Esophagus squamous epithelium (tissue), 5 donors: ENCODE measurements around the gene SORL1. TPM values are rescaled to one million over a fixed set of nuclear protein-coding genes. Genes with fewer than 3 reads are reported as not detected.

Experiments used
- DNase-seq: peaks from one replicate; lab custom pipeline; 2025; lab: John Stamatoyannopoulos, UW
- H3K27ac ChIP-seq, 4 donors: fragments of 200-600 bp; sonication (generic); one replicate each; pipeline ENCODE4 v1.5.1; 2016 to 2019; ENCODE audit warnings: mild to moderate bottlenecking in 1 of 4
- H3K27me3 ChIP-seq, 4 donors: fragments of 200-600 bp; sonication (generic); 1 replicate in 3 of 4; 2 replicates in 1 of 4; pipeline versions ENCODE4 v1.5.1 to v1.6.0; 2017 to 2021; ENCODE audit warnings: antibody characterized with exemption in 1 of 4
- H3K36me3 ChIP-seq, 3 donors: fragments of 200-600 bp; sonication (generic); one replicate each; pipeline ENCODE4 v1.5.1; 2016 to 2019
- H3K4me1 ChIP-seq, 3 donors: fragments of 200-600 bp; sonication (generic); one replicate each; pipeline ENCODE4 v1.5.1; 2017 to 2019
- H3K4me3 ChIP-seq, 4 donors: fragments of 200-600 bp; sonication (generic); 1 replicate in 3 of 4; 2 replicates in 1 of 4; pipeline ENCODE4 v1.5.1; 2016 to 2019; ENCODE audit warnings: mild to moderate bottlenecking in 2 of 4, moderate library complexity in 1 of 4
- H3K9me3 ChIP-seq, 3 donors: fragments of 200-600 bp; sonication (generic); one replicate each; pipeline ENCODE4 v1.5.1; 2016 to 2019
- POLR2A ChIP-seq, 4 donors: fragments of 450-650 bp; IDR thresholded peaks; one replicate each; pipeline ENCODE4 v1.6.1; 2017; ENCODE audit warnings: antibody characterized with exemption in 4 of 4, mild to moderate bottlenecking in 4 of 4, moderate library complexity in 3 of 4
- WGBS, 2 donors: methylation state at CpG; one replicate each; pipeline ENCODE4 v1.1.5; 2018; 5-methylcytosine and 5-hydroxymethylcytosine counted together
- intact Hi-C: fragments of 100-400 bp; cut with DNase I; formaldehyde crosslinking; loops from one replicate; pipeline ENCODE4 v1.15.0; 2022
- total RNA-seq, 4 donors: library from RNA; depleted of rRNA; stranded (reverse); fragments of >200 nt; gene quantifications; one replicate each; pipeline ENCODE4 v1.1.0, GENCODE V29; 2016
- TF ChIP-seq, protein P1 (sequence below), 6 experiments: fragments of 450-650 bp in 4 of 6; fragments of 200-600 bp in 2 of 6; sonication (generic) in 2 of 6; IDR thresholded peaks; one replicate each; pipeline ENCODE4 v1.5.1; 2016 to 2019; ENCODE audit warnings: antibody characterized with exemption in 6 of 6, mild to moderate bottlenecking in 4 of 6, moderate library complexity in 4 of 6
- donor health status: DM: yes; HTN: yes; CAD: no.

Gene SORL1
- total RNA-seq, 4 donors from 2014 or later = 6.8 to 19.9 (median 16.3) TPM

DNA sequence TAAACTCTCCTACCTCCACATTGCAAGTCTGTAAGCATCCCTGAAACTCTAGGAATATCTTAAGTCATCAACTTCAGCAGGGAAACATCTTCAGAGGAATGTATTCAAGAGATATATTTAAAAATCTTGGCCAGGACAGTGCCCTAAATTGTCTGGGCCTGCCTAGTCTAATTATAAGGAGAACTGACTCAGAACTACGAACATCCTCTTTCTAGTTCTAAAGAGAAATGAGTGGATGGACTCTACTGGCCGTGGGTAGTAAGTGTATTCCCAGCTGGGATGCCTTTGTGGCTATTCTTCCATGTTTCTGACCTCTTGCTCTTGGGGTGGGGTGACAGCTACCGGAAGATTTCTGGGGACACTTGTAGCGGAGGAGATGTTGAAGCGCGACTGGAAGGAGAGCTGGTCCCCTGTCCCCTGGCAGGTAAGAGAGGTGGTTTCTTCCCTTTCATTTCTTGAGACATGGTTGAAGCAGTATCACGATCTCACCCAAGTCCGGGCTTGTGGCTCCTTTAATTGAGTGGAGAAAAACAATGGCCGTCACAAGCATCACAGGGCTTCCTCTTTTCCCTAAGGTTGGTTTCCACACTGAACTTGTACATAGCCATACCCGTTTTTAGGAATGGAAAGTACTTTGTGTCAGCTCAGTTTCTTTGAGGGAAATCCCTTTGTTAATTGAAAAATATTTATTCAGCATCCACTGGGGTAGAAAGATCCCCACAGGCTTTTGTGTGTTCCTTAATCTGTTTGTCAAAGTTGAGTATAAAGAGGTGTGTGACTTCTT, 98.3 kb downstream of the SORL1 start:
- WGBS, 2 donors = 49 to 53% methylated on average over 9 of the region's 10 CpGs
- Histone ChIP-seq H3K4me1 (no peaks in the 10 kb centered on the region), H3K36me3 (peaks cover 0 to 53% (median 0%) of the 10 kb centered on the region in 3 donors), H3K27me3 (no peaks in the 10 kb centered on the region), H3K9me3 (no peaks in the 10 kb centered on the region), H3K4me3 (no peak overlapping the region), H3K27ac (no peak overlapping the region)
- no peak for DNase-seq
- TF ChIP-seq POLR2A (IDR thresholded peaks at IDR 0.05) = no peak
- TF ChIP-seq, protein P1, sequence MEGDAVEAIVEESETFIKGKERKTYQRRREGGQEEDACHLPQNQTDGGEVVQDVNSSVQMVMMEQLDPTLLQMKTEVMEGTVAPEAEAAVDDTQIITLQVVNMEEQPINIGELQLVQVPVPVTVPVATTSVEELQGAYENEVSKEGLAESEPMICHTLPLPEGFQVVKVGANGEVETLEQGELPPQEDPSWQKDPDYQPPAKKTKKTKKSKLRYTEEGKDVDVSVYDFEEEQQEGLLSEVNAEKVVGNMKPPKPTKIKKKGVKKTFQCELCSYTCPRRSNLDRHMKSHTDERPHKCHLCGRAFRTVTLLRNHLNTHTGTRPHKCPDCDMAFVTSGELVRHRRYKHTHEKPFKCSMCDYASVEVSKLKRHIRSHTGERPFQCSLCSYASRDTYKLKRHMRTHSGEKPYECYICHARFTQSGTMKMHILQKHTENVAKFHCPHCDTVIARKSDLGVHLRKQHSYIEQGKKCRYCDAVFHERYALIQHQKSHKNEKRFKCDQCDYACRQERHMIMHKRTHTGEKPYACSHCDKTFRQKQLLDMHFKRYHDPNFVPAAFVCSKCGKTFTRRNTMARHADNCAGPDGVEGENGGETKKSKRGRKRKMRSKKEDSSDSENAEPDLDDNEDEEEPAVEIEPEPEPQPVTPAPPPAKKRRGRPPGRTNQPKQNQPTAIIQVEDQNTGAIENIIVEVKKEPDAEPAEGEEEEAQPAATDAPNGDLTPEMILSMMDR (IDR thresholded peaks at IDR 0.05) = no peak
- intact Hi-C loops = no loop called here

GRCh38 chr11:121551463-121551862, 99.3 kb downstream of the SORL1 start:
- TF ChIP-seq, protein P1 (IDR thresholded peaks at IDR 0.05) = no peak
- no peak for TF ChIP-seq POLR2A (IDR thresholded peaks at IDR 0.05)
- intact Hi-C loops = no loop called here
- H3K4me3 ChIP-seq = no peak overlapping the region

DNA sequence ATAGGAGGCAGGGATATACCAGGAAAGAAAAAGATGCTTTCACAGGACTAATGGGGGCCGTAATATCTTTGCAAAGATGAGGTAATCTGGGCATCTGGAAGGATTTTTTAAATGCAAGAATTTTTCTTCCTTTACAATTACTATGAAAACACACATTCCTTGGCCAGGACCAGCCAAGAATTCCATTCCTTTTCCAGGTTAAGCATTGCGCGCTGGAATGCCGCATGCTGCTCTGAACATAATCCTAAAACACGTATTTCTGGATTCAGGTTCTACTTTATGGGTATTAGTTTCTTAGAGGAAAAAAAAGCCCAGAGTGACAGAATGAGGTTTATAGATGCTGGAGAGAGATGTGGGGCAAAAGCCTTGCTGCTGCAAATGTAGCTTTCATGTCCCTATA, 100.0 kb downstream of the SORL1 start:
- Histone ChIP-seq H3K4me1 (no peaks in the 10 kb centered on the region), H3K27me3 (no peaks in the 10 kb centered on the region), H3K27ac (no peak overlapping the region), H3K4me3 (no peak overlapping the region), H3K9me3 (no peaks in the 10 kb centered on the region), H3K36me3 (peaks cover 0 to 55% (median 0%) of the 10 kb centered on the region in 3 donors)
- intact Hi-C loops = no loop called here
- 93 to 94% methylated on average over 5 of the region's 5 CpGs for WGBS, 2 donors
- TF ChIP-seq POLR2A (IDR thresholded peaks at IDR 0.05) = no peak
- TF ChIP-seq, protein P1 (IDR thresholded peaks at IDR 0.05) = no peak
- DNase-seq = no peak

More at GRCh38 chr11:121551463-121551862, 99.3 kb downstream of the SORL1 start:
- Histone ChIP-seq H3K9me3 (no peaks in the 10 kb centered on the region), H3K27me3 (no peaks in the 10 kb centered on the region), H3K36me3 (peaks cover 0 to 54% (median 0%) of the 10 kb centered on the region in 3 donors), H3K4me1 (no peaks in the 10 kb centered on the region), H3K27ac (no peak overlapping the region)
- no peak for DNase-seq
- 80% methylated on average over 3 to 5 of the region's 5 CpGs for WGBS, 2 donors

DNA sequence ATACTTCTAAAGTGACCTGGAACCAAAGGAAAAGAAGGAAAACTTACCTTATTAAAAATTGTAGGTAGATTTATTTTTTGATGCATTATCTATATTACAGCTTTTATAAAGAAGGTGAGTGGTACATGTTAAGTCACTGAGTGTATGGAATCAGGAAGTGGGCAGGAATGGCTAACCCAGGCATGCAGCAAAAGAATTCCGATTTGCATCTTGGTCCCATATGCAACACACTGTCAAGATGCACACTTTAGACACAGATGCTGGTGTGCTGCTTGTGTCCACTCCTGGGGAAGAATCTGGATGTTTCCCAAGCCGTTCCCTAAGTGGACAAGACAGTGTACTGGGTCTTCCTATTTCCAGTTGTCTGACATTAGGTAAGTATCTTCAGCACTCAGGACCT, 100.5 kb downstream of the SORL1 start:
- TF ChIP-seq, protein P1 (IDR thresholded peaks at IDR 0.05) = no peak
- no peak for TF ChIP-seq POLR2A (IDR thresholded peaks at IDR 0.05)
- Histone ChIP-seq H3K27me3 (no peaks in the 10 kb centered on the region), H3K36me3 (peaks cover 0 to 60% (median 0%) of the 10 kb centered on the region in 3 donors), H3K4me3 (no peak overlapping the region), H3K9me3 (no peaks in the 10 kb centered on the region), H3K27ac (no peak overlapping the region), H3K4me1 (no peaks in the 10 kb centered on the region)
- 88 to 97% methylated on average over 2 of the region's 2 CpGs for WGBS, 2 donors
- no peak for DNase-seq
- intact Hi-C loops = no loop called here

DNA sequence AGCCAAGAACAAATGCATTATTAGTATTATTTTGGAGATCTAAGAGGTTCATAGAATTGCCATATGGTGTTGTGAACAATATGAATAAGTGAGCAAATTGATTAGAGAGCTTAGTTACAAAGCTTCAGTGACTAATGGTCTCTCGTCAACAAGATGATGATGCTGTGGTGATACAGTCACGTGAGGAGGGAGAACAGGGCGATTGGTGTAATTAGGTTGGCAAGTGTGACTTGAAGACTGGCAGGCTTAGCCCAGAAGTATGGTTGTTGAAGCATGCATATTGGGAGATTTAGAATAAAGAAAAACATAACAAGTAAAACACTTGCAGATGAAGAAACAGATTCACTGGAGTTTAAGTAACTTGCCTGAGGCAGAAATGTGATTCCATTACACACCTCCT, 101.3 kb downstream of the SORL1 start:
- no peaks in the 10 kb centered on the region for H3K27me3 ChIP-seq
- TF ChIP-seq POLR2A (IDR thresholded peaks at IDR 0.05) = no peak
- TF ChIP-seq, protein P1 (IDR thresholded peaks at IDR 0.05) = no peak
- no peaks in the 10 kb centered on the region for H3K9me3 ChIP-seq
- no peak for DNase-seq
- H3K4me3 ChIP-seq = no peak overlapping the region
- H3K36me3 ChIP-seq = peaks cover 0 to 65% (median 0%) of the 10 kb centered on the region in 3 donors
- H3K27ac ChIP-seq = no peak overlapping the region
- 30 to 52% methylated on average over 3 of the region's 3 CpGs for WGBS, 2 donors
- no peaks in the 10 kb centered on the region for H3K4me1 ChIP-seq
- intact Hi-C loops = no loop called here
